HCT116 (cell line): ENCODE results near the gene MTM1. TPM values are rescaled to one million over a fixed set of nuclear protein-coding genes. Genes with fewer than 3 reads are reported as not detected.

Source experiments
- ATAC-seq: fragments of 200-7000 bp; cut with Tn5 transposase; 2 replicates; pipeline ENCODE4 v1.9.1; 2020; ENCODE audit warnings: mild to moderate bottlenecking, moderate library complexity
- BruUV-seq: library from RNA; stranded (reverse); fragments of 400-500 nt; replicated peaks from 2 replicates; lab custom pipeline; 2021; lab: Mats Ljungman, UMichigan
- CTCF ChIA-PET: fragments of 300-600 bp; sonication (Branson Sonifier 250); formaldehyde crosslinking; loops from one replicate; lab custom pipeline; 2021; ENCODE audit warnings: antibody characterized with exemption; lab: Charles Lee
- POLR2A ChIA-PET: fragments of 300-600, 350-600 bp; sonication (Branson Sonifier 250); formaldehyde crosslinking; loops from one replicate; lab custom pipeline; 2021; ENCODE audit warnings: antibody characterized with exemption; lab: Charles Lee
- RAD21 ChIA-PET, 2 experiments: fragments of 300-600 bp; sonication (Branson Sonifier 250); formaldehyde crosslinking; loops; one replicate each; lab custom pipeline; 2023; ENCODE audit warnings: low total read pairs in 2 of 2; ENCODE audit not compliant: uncharacterized antibody in 2 of 2, unreplicated experiment in 2 of 2, low non-redundant PET in 1 of 2; lab: Charles Lee
- DNase-seq: peaks from one replicate; pipeline ENCODE4 v3.0.0-alpha.2; 2010; ENCODE audit warnings: low read depth, low spot score
- H2AFZ ChIP-seq: fragments of 200-600 bp; shearing (Covaris generic), sonication (generic); 2 replicates; pipeline ENCODE4 v1.6.1; 2017; ENCODE audit warnings: low read depth, mixed run types, mixed read lengths, antibody characterized with exemption, low read length; ENCODE audit not compliant: poor library complexity, severe bottlenecking
- H3K27ac ChIP-seq: 2 replicates; pipeline ENCODE4 v1.5.1; 2012; ENCODE audit warnings: low read depth, low read length
- H3K27me3 ChIP-seq: fragments of 200-600 bp; sonication (generic); 2 replicates; pipeline ENCODE4 v1.6.1; 2016; ENCODE audit warnings: mixed run types, low read length, mixed read lengths; ENCODE audit not compliant: insufficient read depth
- H3K36me3 ChIP-seq, 2 experiments: fragments of 200-500 bp in 1 of 2; fragments of 200-600 bp in 1 of 2; sonication (Bioruptor generic) in 1 of 2; sonication (generic) in 1 of 2; 2 replicates each; pipeline versions ENCODE4 v1.5.1 to v1.6.1; 2014 to 2016; ENCODE audit warnings: low read length in 2 of 2, inconsistent platforms in 1 of 2, mixed read lengths in 1 of 2, mixed run types in 1 of 2; ENCODE audit not compliant: insufficient read depth in 2 of 2, control insufficient read depth in 1 of 2
- H3K4me1 ChIP-seq, 2 experiments: fragments of 200-600 bp in 1 of 2; sonication (generic) in 1 of 2; 2 replicates each; pipeline versions ENCODE4 v1.5.1 to v1.6.1; 2012 to 2017; ENCODE audit warnings: low read length in 2 of 2, inconsistent platforms in 1 of 2, mild to moderate bottlenecking in 1 of 2, mixed read lengths in 1 of 2, mixed run types in 1 of 2, moderate library complexity in 1 of 2; ENCODE audit not compliant: insufficient read depth in 2 of 2, control insufficient read depth in 1 of 2
- H3K4me2 ChIP-seq: fragments of 200-600 bp; sonication (generic); 2 replicates; pipeline ENCODE4 v1.6.1; 2017; ENCODE audit warnings: mixed run types, low read length, mixed read lengths
- H3K4me3 ChIP-seq, 2 experiments: fragments of 200-600 bp in 1 of 2; sonication (generic) in 1 of 2; replicated peaks in 1 of 2; 2 replicates each; pipeline ENCODE4 v1.5.1; 2011 to 2016; ENCODE audit warnings: low read length in 2 of 2, control low read depth in 1 of 2, low read depth in 1 of 2, mild to moderate bottlenecking in 1 of 2, mixed read lengths in 1 of 2, mixed run types in 1 of 2
- H3K79me2 ChIP-seq: fragments of 200-600 bp; sonication (generic); 2 replicates; pipeline ENCODE4 v1.6.1; 2017; ENCODE audit warnings: mild to moderate bottlenecking, mixed run types, low read length, moderate library complexity, mixed read lengths; ENCODE audit not compliant: insufficient read depth
- H3K9ac ChIP-seq: fragments of 200-600 bp; sonication (generic); 2 replicates; pipeline ENCODE4 v1.6.1; 2016; ENCODE audit warnings: low read length, mixed read lengths
- H3K9me2 ChIP-seq: fragments of 200-600 bp; sonication (generic), shearing (Covaris generic); 2 replicates; pipeline ENCODE4 v1.6.1; 2017; ENCODE audit warnings: mixed run types, mild to moderate bottlenecking, moderate library complexity; ENCODE audit not compliant: insufficient read depth
- H3K9me3 ChIP-seq, 2 experiments: fragments of 200-500 bp in 1 of 2; fragments of 200-600 bp in 1 of 2; sonication (Bioruptor generic) in 1 of 2; sonication (generic) in 1 of 2; 2 replicates each; pipeline ENCODE4 v1.6.1; 2014 to 2017; ENCODE audit warnings: low read length in 2 of 2, mixed read lengths in 2 of 2, inconsistent platforms in 1 of 2, low read depth in 1 of 2, mild to moderate bottlenecking in 1 of 2, mixed run types in 1 of 2, moderate library complexity in 1 of 2; ENCODE audit not compliant: control insufficient read depth in 1 of 2, insufficient read depth in 1 of 2
- H4K20me1 ChIP-seq: fragments of 200-600 bp; sonication (generic), shearing (Covaris generic); 2 replicates; pipeline ENCODE4 v1.6.1; 2017; ENCODE audit warnings: mixed run types, mild to moderate bottlenecking, moderate library complexity; ENCODE audit not compliant: insufficient read depth
- CBX3 ChIP-seq: IDR thresholded peaks from 2 replicates; pipeline ENCODE4 v1.6.1; 2012; ENCODE audit warnings: low read depth
- CEBPB ChIP-seq: IDR thresholded peaks from 2 replicates; pipeline ENCODE4 v1.6.1; 2012; ENCODE audit warnings: low read depth
- ELF1 ChIP-seq: IDR thresholded peaks from 2 replicates; pipeline ENCODE4 v1.6.1; 2012; ENCODE audit warnings: low read depth, borderline replicate concordance
- EZH2 ChIP-seq: fragments of 200-600 bp; sonication (generic); IDR thresholded peaks from 2 replicates; pipeline ENCODE4 v1.6.1; 2017; ENCODE audit warnings: antibody characterized with exemption, mixed run types
- FOSL1 ChIP-seq: IDR thresholded peaks from 2 replicates; pipeline ENCODE4 v1.6.1; 2012; ENCODE audit warnings: low read depth
- JUND ChIP-seq: IDR thresholded peaks from 2 replicates; pipeline ENCODE4 v1.6.1; 2012
- POLR2A ChIP-seq: IDR thresholded peaks from 2 replicates; pipeline ENCODE4 v1.7.0; 2011; ENCODE audit warnings: borderline replicate concordance; ENCODE audit not compliant: insufficient read depth, insufficient read length; ENCODE audit errors: extremely low read depth
- SIN3A ChIP-seq: IDR thresholded peaks from 2 replicates; pipeline ENCODE4 v1.6.1; 2012; ENCODE audit warnings: low read depth
- SP1 ChIP-seq: IDR thresholded peaks from 2 replicates; pipeline ENCODE4 v1.6.1; 2012; ENCODE audit warnings: low read depth
- SRF ChIP-seq: IDR thresholded peaks from 2 replicates; pipeline ENCODE4 v1.6.1; 2012; ENCODE audit warnings: low read depth
- TCF7L2 ChIP-seq: IDR thresholded peaks from 2 replicates; pipeline ENCODE4 v1.7.0; 2011; ENCODE audit warnings: borderline replicate concordance, inconsistent platforms; ENCODE audit not compliant: insufficient read depth, insufficient read length; ENCODE audit errors: extremely low read depth
- YY1 ChIP-seq: IDR thresholded peaks from 2 replicates; pipeline ENCODE4 v1.6.1; 2011; ENCODE audit warnings: low read length, low read depth, moderate library complexity, mild to moderate bottlenecking; ENCODE audit not compliant: insufficient replicate concordance; ENCODE audit errors: extremely low read depth
- ZNF274 ChIP-seq: fragments of 200-500 bp; sonication (Bioruptor generic); IDR thresholded peaks from 2 replicates; pipeline ENCODE4 v1.6.1; 2014; ENCODE audit warnings: mild to moderate bottlenecking, low read depth, low read length, inconsistent platforms
- intact Hi-C: fragments of 100-400 bp; cut with micrococcal nuclease; formaldehyde crosslinking; loops from 2 replicates; pipeline ENCODE4 v1.10.0; 2022
- total RNA-seq: library from RNA; stranded (reverse); gene quantifications from one replicate; pipeline ENCODE4 v1.2.1, GENCODE V29; 2021; ENCODE audit not compliant: unreplicated experiment
- TF ChIP-seq, protein P1 (sequence below): IDR thresholded peaks from 2 replicates; pipeline ENCODE4 v1.6.1; 2012
- TF ChIP-seq, protein P2 (sequence below), 3 experiments: fragments of 200-600 bp in 1 of 3; sonication (generic) in 1 of 3; IDR thresholded peaks in 2 of 3; conservative IDR thresholded peaks in 1 of 3; 2 replicates each; pipeline ENCODE4 v1.5.1; 2012 to 2017; ENCODE audit warnings: low read depth in 2 of 3, low read length in 2 of 3, antibody characterized with exemption in 1 of 3, borderline replicate concordance in 1 of 3, control low read depth in 1 of 3, mild to moderate bottlenecking in 1 of 3, mixed read lengths in 1 of 3, mixed run types in 1 of 3, moderate library complexity in 1 of 3; ENCODE audit not compliant: insufficient read depth in 1 of 3
- TF ChIP-seq, protein P3 (sequence below): IDR thresholded peaks from 2 replicates; pipeline ENCODE4 v1.6.1; 2012
- TF ChIP-seq, protein P4 (sequence below): IDR thresholded peaks from 2 replicates; pipeline ENCODE4 v1.6.1; 2012; ENCODE audit warnings: low read depth
- TF ChIP-seq, protein P5 (sequence below): IDR thresholded peaks from 2 replicates; pipeline ENCODE4 v1.6.1; 2011; ENCODE audit warnings: mild to moderate bottlenecking, low read length, moderate library complexity; ENCODE audit not compliant: insufficient replicate concordance; ENCODE audit errors: extremely low read depth

Gene MTM1
- total RNA-seq, 1 experiment from 2014 or later: 6.5 TPM

DNA sequence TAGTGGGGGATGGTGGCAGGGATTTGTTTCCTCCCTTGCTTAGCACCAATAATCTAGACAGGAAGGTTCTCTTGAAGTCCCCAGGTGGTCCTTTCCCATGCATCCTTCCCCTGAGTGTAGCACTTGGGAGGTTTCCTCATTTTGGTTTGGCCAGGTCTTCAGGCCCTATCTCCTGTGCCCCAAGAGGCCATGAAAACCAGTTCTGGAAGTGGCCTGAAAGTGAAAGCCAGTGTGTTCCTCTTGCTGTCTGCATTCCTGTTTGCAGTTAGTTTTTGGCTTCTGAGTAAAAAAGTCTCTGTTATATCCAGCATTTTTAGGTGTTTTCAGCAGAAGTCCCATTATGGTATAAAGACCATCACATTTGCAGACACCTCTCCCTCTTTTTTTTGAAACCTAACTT lies 59.5 kb downstream of the MTM1 start:
- BruUV-seq: no TSS peak

More for the DNA sequence above, 59.5 kb downstream of the MTM1 start:
- ChIA-PET RAD21 (no interaction called here), POLR2A (no interaction called here), CTCF (no interaction called here)
- H3K4me3 ChIP-seq: no peak overlapping the region
- no peaks in the 10 kb centered on the region for H3K9me3 ChIP-seq
- H3K27me3 ChIP-seq: no peaks in the 10 kb centered on the region
- H3K4me1 ChIP-seq: no peaks in the 10 kb centered on the region
- TF ChIP-seq, protein P1, sequence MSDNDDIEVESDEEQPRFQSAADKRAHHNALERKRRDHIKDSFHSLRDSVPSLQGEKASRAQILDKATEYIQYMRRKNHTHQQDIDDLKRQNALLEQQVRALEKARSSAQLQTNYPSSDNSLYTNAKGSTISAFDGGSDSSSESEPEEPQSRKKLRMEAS: no peak
- TF ChIP-seq JUND: no peak
- no peak for TF ChIP-seq CEBPB
- TF ChIP-seq CBX3: no peak
- no peak for TF ChIP-seq FOSL1
- TF ChIP-seq SP1: no peak
- TF ChIP-seq, protein P2, sequence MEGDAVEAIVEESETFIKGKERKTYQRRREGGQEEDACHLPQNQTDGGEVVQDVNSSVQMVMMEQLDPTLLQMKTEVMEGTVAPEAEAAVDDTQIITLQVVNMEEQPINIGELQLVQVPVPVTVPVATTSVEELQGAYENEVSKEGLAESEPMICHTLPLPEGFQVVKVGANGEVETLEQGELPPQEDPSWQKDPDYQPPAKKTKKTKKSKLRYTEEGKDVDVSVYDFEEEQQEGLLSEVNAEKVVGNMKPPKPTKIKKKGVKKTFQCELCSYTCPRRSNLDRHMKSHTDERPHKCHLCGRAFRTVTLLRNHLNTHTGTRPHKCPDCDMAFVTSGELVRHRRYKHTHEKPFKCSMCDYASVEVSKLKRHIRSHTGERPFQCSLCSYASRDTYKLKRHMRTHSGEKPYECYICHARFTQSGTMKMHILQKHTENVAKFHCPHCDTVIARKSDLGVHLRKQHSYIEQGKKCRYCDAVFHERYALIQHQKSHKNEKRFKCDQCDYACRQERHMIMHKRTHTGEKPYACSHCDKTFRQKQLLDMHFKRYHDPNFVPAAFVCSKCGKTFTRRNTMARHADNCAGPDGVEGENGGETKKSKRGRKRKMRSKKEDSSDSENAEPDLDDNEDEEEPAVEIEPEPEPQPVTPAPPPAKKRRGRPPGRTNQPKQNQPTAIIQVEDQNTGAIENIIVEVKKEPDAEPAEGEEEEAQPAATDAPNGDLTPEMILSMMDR (IDR thresholded peaks at IDR 0.05 in 2 of 3, conservative IDR thresholded peaks at IDR 0.05 in 1 of 3; ENCODE audit: borderline replicate concordance in 1 of 3, insufficient read depth in 1 of 3, low read depth in 2 of 3, low read length in 2 of 3): no peak
- TF ChIP-seq ELF1: no peak
- no peak for TF ChIP-seq EZH2
- no peak for TF ChIP-seq YY1
- TF ChIP-seq, protein P3, sequence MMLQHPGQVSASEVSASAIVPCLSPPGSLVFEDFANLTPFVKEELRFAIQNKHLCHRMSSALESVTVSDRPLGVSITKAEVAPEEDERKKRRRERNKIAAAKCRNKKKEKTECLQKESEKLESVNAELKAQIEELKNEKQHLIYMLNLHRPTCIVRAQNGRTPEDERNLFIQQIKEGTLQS: no peak
- TF ChIP-seq, protein P4, sequence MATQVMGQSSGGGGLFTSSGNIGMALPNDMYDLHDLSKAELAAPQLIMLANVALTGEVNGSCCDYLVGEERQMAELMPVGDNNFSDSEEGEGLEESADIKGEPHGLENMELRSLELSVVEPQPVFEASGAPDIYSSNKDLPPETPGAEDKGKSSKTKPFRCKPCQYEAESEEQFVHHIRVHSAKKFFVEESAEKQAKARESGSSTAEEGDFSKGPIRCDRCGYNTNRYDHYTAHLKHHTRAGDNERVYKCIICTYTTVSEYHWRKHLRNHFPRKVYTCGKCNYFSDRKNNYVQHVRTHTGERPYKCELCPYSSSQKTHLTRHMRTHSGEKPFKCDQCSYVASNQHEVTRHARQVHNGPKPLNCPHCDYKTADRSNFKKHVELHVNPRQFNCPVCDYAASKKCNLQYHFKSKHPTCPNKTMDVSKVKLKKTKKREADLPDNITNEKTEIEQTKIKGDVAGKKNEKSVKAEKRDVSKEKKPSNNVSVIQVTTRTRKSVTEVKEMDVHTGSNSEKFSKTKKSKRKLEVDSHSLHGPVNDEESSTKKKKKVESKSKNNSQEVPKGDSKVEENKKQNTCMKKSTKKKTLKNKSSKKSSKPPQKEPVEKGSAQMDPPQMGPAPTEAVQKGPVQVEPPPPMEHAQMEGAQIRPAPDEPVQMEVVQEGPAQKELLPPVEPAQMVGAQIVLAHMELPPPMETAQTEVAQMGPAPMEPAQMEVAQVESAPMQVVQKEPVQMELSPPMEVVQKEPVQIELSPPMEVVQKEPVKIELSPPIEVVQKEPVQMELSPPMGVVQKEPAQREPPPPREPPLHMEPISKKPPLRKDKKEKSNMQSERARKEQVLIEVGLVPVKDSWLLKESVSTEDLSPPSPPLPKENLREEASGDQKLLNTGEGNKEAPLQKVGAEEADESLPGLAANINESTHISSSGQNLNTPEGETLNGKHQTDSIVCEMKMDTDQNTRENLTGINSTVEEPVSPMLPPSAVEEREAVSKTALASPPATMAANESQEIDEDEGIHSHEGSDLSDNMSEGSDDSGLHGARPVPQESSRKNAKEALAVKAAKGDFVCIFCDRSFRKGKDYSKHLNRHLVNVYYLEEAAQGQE: no peak
- TF ChIP-seq SRF: no peak
- TF ChIP-seq, protein P5, sequence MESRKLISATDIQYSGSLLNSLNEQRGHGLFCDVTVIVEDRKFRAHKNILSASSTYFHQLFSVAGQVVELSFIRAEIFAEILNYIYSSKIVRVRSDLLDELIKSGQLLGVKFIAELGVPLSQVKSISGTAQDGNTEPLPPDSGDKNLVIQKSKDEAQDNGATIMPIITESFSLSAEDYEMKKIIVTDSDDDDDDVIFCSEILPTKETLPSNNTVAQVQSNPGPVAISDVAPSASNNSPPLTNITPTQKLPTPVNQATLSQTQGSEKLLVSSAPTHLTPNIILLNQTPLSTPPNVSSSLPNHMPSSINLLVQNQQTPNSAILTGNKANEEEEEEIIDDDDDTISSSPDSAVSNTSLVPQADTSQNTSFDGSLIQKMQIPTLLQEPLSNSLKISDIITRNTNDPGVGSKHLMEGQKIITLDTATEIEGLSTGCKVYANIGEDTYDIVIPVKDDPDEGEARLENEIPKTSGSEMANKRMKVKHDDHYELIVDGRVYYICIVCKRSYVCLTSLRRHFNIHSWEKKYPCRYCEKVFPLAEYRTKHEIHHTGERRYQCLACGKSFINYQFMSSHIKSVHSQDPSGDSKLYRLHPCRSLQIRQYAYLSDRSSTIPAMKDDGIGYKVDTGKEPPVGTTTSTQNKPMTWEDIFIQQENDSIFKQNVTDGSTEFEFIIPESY: no peak
- TF ChIP-seq POLR2A: no peak
- TF ChIP-seq TCF7L2: no peak
- TF ChIP-seq SIN3A: no peak
- no peak for TF ChIP-seq ZNF274
- no peak overlapping the region for H3K4me2 ChIP-seq
- no peaks in the 10 kb centered on the region for H4K20me1 ChIP-seq
- no peak overlapping the region for H2AFZ ChIP-seq
- ATAC-seq (no peak), DNase-seq (no peak)
- no peak overlapping the region for H3K9ac ChIP-seq
- no peaks in the 10 kb centered on the region for H3K9me2 ChIP-seq
- no peak overlapping the region for H3K27ac ChIP-seq
- intact Hi-C loops: no loop called here
- no peaks in the 10 kb centered on the region for H3K79me2 ChIP-seq
- no peaks in the 10 kb centered on the region for H3K36me3 ChIP-seq
